Neural cell (in vitro differentiated cells): Measurements from ENCODE around the gene CT47C1. TPM values are rescaled to one million over a fixed set of nuclear protein-coding genes. Genes with fewer than 3 reads are reported as not detected.

Experiments used
- H2AFZ ChIP-seq: fragments of 200-600, 300-800 bp; sonication (generic), shearing (Covaris generic); 2 replicates; pipeline ENCODE4 v1.6.0; 2014; ENCODE audit warnings: low read depth, mild to moderate bottlenecking, antibody characterized with exemption, low read length, moderate library complexity
- H3F3A ChIP-seq: fragments of 200-600 bp; shearing (Covaris generic); 2 replicates; pipeline ENCODE4 v1.6.1; 2016; ENCODE audit warnings: mild to moderate bottlenecking, moderate library complexity, mixed read lengths, antibody characterized with exemption, low read length; ENCODE audit not compliant: insufficient read depth, poor library complexity, severe bottlenecking
- H3K27ac ChIP-seq: fragments of 200-600, 300-800 bp; sonication (generic), shearing (Covaris generic); 2 replicates; pipeline ENCODE4 v1.5.1; 2014; ENCODE audit warnings: mild to moderate bottlenecking, low read length, moderate library complexity
- H3K27me3 ChIP-seq: fragments of 300-800, 200-600 bp; sonication (generic), shearing (Covaris generic); 2 replicates; pipeline ENCODE4 v1.6.0; 2014; ENCODE audit warnings: mild to moderate bottlenecking, low read depth, low read length, moderate library complexity; ENCODE audit not compliant: insufficient read depth
- H3K36me3 ChIP-seq: fragments of 300-800, 200-600 bp; sonication (generic), shearing (Covaris generic); 2 replicates; pipeline ENCODE4 v1.5.1; 2014; ENCODE audit warnings: mild to moderate bottlenecking, antibody characterized with exemption, low read length, moderate library complexity; ENCODE audit not compliant: insufficient read depth
- H3K4me2 ChIP-seq: fragments of 300-800, 200-600 bp; sonication (generic), shearing (Covaris generic); 2 replicates; pipeline ENCODE4 v1.6.0; 2014; ENCODE audit warnings: mild to moderate bottlenecking, low read length
- H3K4me3 ChIP-seq: fragments of 300-800, 200-600 bp; sonication (generic), shearing (Covaris generic); 2 replicates; pipeline ENCODE4 v1.5.1; 2014; ENCODE audit warnings: mild to moderate bottlenecking, low read length, moderate library complexity
- H3K79me2 ChIP-seq: fragments of 200-600 bp; shearing (Covaris generic); replicated peaks from 2 replicates; pipeline ENCODE4 v1.6.0; 2014; ENCODE audit warnings: mild to moderate bottlenecking, low read length, moderate library complexity; ENCODE audit not compliant: insufficient read depth
- H3K9ac ChIP-seq: fragments of 300-800, 200-600 bp; sonication (generic), shearing (Covaris generic); 2 replicates; pipeline ENCODE4 v1.6.1; 2016; ENCODE audit warnings: mild to moderate bottlenecking, low read length, mixed read lengths
- H3K9me2 ChIP-seq: fragments of 200-600 bp; shearing (Covaris generic); 2 replicates; pipeline ENCODE4 v1.6.1; 2016; ENCODE audit warnings: mild to moderate bottlenecking, low read length, mixed read lengths; ENCODE audit not compliant: insufficient read depth
- H3K9me3 ChIP-seq: fragments of 200-600, 300-800 bp; sonication (generic), shearing (Covaris generic); 2 replicates; pipeline ENCODE4 v1.6.1; 2016; ENCODE audit warnings: mild to moderate bottlenecking, mixed run types, low read length, moderate library complexity, mixed read lengths
- H4K20me1 ChIP-seq: fragments of 200-600 bp; shearing (Covaris generic); 2 replicates; pipeline ENCODE4 v1.6.1; 2016; ENCODE audit warnings: mild to moderate bottlenecking, mixed run types; ENCODE audit not compliant: insufficient read depth
- EP300 ChIP-seq: fragments of 450-650 bp; conservative IDR thresholded peaks from 2 replicates; pipeline ENCODE4 v1.6.1; 2014; ENCODE audit warnings: antibody characterized with exemption, mild to moderate bottlenecking, moderate library complexity; ENCODE audit not compliant: poor library complexity, severe bottlenecking
- EZH2 ChIP-seq: fragments of 200-600, 300-800 bp; shearing (Covaris generic), sonication (generic); IDR thresholded peaks from 2 replicates; pipeline ENCODE4 v1.6.1; 2014; ENCODE audit warnings: antibody characterized with exemption, low read length, borderline replicate concordance, mild to moderate bottlenecking; ENCODE audit not compliant: insufficient read depth, poor library complexity, severe bottlenecking
- MXI1 ChIP-seq: fragments of 450-650 bp; conservative IDR thresholded peaks from 2 replicates; pipeline ENCODE4 v1.6.1; 2014; ENCODE audit warnings: antibody characterized with exemption, mild to moderate bottlenecking; ENCODE audit not compliant: poor library complexity, severe bottlenecking
- POLR2AphosphoS5 ChIP-seq: IDR thresholded peaks from 2 replicates; pipeline ENCODE4 v1.6.1; 2012
- RAD21 ChIP-seq: fragments of 450-650 bp; conservative IDR thresholded peaks from 2 replicates; pipeline ENCODE4 v1.6.1; 2014; ENCODE audit warnings: antibody characterized with exemption, mild to moderate bottlenecking, moderate library complexity
- SMC3 ChIP-seq: fragments of 450-650 bp; conservative IDR thresholded peaks from 2 replicates; pipeline ENCODE4 v1.6.1; 2014; ENCODE audit warnings: antibody characterized with exemption, mild to moderate bottlenecking, moderate library complexity; ENCODE audit not compliant: poor library complexity
- TAF1 ChIP-seq: IDR thresholded peaks from 2 replicates; pipeline ENCODE4 v1.6.1; 2012; ENCODE audit warnings: low read depth
- polyA plus RNA-seq: library from polyadenylated mRNA; depleted of rRNA; stranded (reverse); fragments of >200 nt; gene quantifications from 2 replicates; pipeline ENCODE4 v1.2.3, GENCODE V29; 2014
- TF ChIP-seq, protein P1 (sequence below): IDR thresholded peaks from 2 replicates; pipeline ENCODE4 v1.6.1; 2012; ENCODE audit warnings: borderline replicate concordance
- TF ChIP-seq, protein P2 (sequence below): fragments of 450-650 bp; IDR thresholded peaks from 2 replicates; pipeline ENCODE4 v1.5.1; 2014; ENCODE audit warnings: antibody characterized with exemption, mild to moderate bottlenecking, moderate library complexity; ENCODE audit not compliant: poor library complexity, severe bottlenecking

The CT47C1 gene
- polyA plus RNA-seq, 1 donor from 2014 or later = not detected

GRCh38 chrX:119073200-119073905 lies 560 bp downstream of the CT47C1 start:
- H3K9ac ChIP-seq = no peak overlapping the region
- no peak for TF ChIP-seq SMC3
- TF ChIP-seq, protein P1, sequence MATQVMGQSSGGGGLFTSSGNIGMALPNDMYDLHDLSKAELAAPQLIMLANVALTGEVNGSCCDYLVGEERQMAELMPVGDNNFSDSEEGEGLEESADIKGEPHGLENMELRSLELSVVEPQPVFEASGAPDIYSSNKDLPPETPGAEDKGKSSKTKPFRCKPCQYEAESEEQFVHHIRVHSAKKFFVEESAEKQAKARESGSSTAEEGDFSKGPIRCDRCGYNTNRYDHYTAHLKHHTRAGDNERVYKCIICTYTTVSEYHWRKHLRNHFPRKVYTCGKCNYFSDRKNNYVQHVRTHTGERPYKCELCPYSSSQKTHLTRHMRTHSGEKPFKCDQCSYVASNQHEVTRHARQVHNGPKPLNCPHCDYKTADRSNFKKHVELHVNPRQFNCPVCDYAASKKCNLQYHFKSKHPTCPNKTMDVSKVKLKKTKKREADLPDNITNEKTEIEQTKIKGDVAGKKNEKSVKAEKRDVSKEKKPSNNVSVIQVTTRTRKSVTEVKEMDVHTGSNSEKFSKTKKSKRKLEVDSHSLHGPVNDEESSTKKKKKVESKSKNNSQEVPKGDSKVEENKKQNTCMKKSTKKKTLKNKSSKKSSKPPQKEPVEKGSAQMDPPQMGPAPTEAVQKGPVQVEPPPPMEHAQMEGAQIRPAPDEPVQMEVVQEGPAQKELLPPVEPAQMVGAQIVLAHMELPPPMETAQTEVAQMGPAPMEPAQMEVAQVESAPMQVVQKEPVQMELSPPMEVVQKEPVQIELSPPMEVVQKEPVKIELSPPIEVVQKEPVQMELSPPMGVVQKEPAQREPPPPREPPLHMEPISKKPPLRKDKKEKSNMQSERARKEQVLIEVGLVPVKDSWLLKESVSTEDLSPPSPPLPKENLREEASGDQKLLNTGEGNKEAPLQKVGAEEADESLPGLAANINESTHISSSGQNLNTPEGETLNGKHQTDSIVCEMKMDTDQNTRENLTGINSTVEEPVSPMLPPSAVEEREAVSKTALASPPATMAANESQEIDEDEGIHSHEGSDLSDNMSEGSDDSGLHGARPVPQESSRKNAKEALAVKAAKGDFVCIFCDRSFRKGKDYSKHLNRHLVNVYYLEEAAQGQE = no peak
- TF ChIP-seq MXI1 = no peak
- no peak for TF ChIP-seq EZH2
- no peak for TF ChIP-seq TAF1
- TF ChIP-seq RAD21 = no peak
- TF ChIP-seq, protein P2, sequence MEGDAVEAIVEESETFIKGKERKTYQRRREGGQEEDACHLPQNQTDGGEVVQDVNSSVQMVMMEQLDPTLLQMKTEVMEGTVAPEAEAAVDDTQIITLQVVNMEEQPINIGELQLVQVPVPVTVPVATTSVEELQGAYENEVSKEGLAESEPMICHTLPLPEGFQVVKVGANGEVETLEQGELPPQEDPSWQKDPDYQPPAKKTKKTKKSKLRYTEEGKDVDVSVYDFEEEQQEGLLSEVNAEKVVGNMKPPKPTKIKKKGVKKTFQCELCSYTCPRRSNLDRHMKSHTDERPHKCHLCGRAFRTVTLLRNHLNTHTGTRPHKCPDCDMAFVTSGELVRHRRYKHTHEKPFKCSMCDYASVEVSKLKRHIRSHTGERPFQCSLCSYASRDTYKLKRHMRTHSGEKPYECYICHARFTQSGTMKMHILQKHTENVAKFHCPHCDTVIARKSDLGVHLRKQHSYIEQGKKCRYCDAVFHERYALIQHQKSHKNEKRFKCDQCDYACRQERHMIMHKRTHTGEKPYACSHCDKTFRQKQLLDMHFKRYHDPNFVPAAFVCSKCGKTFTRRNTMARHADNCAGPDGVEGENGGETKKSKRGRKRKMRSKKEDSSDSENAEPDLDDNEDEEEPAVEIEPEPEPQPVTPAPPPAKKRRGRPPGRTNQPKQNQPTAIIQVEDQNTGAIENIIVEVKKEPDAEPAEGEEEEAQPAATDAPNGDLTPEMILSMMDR = no peak
- no peak for TF ChIP-seq EP300
- no peak for TF ChIP-seq POLR2AphosphoS5

DNA sequence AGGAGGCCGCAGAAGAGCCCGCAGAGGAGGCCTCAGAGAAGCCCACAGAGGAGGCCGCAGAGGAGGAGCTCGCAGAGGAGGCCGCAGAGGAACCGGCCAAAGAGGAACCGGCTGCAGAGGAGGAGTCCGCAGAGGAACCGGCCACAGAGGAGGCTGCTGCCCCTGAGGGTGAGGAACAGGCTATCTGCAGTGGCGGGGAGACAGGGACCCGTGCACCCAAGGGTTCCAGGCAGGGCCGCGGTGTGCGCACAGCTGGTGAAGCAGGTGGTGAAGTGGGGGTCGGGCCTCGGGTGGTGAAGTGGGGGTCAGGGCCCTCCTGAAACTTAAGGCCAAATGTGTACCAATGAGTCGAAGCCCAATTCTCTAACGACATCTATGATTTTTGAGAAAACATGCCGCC lies 1.1 kb downstream of the CT47C1 start:
- no peaks in the 10 kb centered on the region for H3K9me2 ChIP-seq
- H3K79me2 ChIP-seq = no peaks in the 10 kb centered on the region
- H3K27ac ChIP-seq = no peak overlapping the region
- no peak overlapping the region for H3K4me2 ChIP-seq
- H3K9ac ChIP-seq = no peak overlapping the region
- no peak overlapping the region for H2AFZ ChIP-seq
- no peaks in the 10 kb centered on the region for H3K9me3 ChIP-seq
- H3K27me3 ChIP-seq = no peaks in the 10 kb centered on the region
- no peaks in the 10 kb centered on the region for H4K20me1 ChIP-seq
- no peaks in the 10 kb centered on the region for H3K36me3 ChIP-seq
- TF ChIP-seq EZH2 = no peak
- TF ChIP-seq, protein P1 = no peak
- TF ChIP-seq SMC3 = no peak
- no peak for TF ChIP-seq POLR2AphosphoS5
- TF ChIP-seq RAD21 = no peak
- TF ChIP-seq, protein P2 = no peak
- no peak for TF ChIP-seq EP300
- TF ChIP-seq MXI1 = no peak
- TF ChIP-seq TAF1 = no peak
- H3K4me3 ChIP-seq = no peak overlapping the region
- no peaks in the 10 kb centered on the region for H3F3A ChIP-seq

More at GRCh38 chrX:119073200-119073905, 560 bp downstream of the CT47C1 start:
- Histone ChIP-seq H3K27ac (no peak overlapping the region), H3K4me2 (no peak overlapping the region), H3K79me2 (no peaks in the 10 kb centered on the region), H3F3A (no peaks in the 10 kb centered on the region), H3K4me3 (no peak overlapping the region), H3K9me3 (no peaks in the 10 kb centered on the region), H3K27me3 (no peaks in the 10 kb centered on the region), H3K36me3 (no peaks in the 10 kb centered on the region), H3K9me2 (no peaks in the 10 kb centered on the region), H2AFZ (no peak overlapping the region), H4K20me1 (no peaks in the 10 kb centered on the region)
